ENCODE results near the gene ACOX3. TPM values are rescaled to one million over a fixed set of nuclear protein-coding genes. Genes with fewer than 3 reads are reported as not detected.

ACOX3 gene
- total and polyA plus RNA-seq, 9 of the 15 experiments (the other 6 are each of a cell fraction or from before 2014, with no cell fraction given) = 0.68 to 7.3 (median 3.7) TPM

- TF ChIP-seq, protein P1, sequence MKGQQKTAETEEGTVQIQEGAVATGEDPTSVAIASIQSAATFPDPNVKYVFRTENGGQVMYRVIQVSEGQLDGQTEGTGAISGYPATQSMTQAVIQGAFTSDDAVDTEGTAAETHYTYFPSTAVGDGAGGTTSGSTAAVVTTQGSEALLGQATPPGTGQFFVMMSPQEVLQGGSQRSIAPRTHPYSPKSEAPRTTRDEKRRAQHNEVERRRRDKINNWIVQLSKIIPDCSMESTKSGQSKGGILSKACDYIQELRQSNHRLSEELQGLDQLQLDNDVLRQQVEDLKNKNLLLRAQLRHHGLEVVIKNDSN (CRISPR knock-in tag; IDR thresholded peaks at IDR 0.05) = 0 out of 2 replicates have a peak, but pooled peaks have one; percentile 9
- TF ChIP-seq SAFB2 (IDR thresholded peaks at IDR 0.05; ENCODE audit: borderline replicate concordance, low read depth, low read length, severe bottlenecking) = no peak
- TF ChIP-seq PYGO2 (tag; IDR thresholded peaks at IDR 0.05) = no peak
- TF ChIP-seq, protein P2, sequence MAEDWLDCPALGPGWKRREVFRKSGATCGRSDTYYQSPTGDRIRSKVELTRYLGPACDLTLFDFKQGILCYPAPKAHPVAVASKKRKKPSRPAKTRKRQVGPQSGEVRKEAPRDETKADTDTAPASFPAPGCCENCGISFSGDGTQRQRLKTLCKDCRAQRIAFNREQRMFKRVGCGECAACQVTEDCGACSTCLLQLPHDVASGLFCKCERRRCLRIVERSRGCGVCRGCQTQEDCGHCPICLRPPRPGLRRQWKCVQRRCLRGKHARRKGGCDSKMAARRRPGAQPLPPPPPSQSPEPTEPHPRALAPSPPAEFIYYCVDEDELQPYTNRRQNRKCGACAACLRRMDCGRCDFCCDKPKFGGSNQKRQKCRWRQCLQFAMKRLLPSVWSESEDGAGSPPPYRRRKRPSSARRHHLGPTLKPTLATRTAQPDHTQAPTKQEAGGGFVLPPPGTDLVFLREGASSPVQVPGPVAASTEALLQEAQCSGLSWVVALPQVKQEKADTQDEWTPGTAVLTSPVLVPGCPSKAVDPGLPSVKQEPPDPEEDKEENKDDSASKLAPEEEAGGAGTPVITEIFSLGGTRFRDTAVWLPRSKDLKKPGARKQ (CRISPR knock-in tag; IDR thresholded peaks at IDR 0.05) = no peak
- TF ChIP-seq KDM4B (IDR thresholded peaks at IDR 0.05; ENCODE audit: borderline replicate concordance in 2 of 2, low read depth in 1 of 2) = no peak
- TF ChIP-seq SRSF7 (optimal IDR thresholded peaks at IDR 0.05; ENCODE audit: low read depth, low read length) = no peak
- TF ChIP-seq E2F6 (IDR thresholded peaks at IDR 0.05; ENCODE audit: borderline replicate concordance in 1 of 2, extremely low read depth in 1 of 2, insufficient read depth in 1 of 2, insufficient read length in 1 of 2, low read depth in 1 of 2, low read length in 1 of 2, poor library complexity in 1 of 2, severe bottlenecking in 1 of 2) = peak; percentile 6 to 24
- TF ChIP-seq, protein P3, sequence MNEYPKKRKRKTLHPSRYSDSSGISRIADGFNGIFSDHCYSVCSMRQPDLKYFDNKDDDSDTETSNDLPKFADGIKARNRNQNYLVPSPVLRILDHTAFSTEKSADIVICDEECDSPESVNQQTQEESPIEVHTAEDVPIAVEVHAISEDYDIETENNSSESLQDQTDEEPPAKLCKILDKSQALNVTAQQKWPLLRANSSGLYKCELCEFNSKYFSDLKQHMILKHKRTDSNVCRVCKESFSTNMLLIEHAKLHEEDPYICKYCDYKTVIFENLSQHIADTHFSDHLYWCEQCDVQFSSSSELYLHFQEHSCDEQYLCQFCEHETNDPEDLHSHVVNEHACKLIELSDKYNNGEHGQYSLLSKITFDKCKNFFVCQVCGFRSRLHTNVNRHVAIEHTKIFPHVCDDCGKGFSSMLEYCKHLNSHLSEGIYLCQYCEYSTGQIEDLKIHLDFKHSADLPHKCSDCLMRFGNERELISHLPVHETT (CRISPR knock-in tag; conservative IDR thresholded peaks at IDR 0.05 in 1 of 2, IDR thresholded peaks at IDR 0.05 in 1 of 2) = no peak
- TF ChIP-seq ZNF143 (CRISPR knock-in tag; IDR thresholded peaks at IDR 0.05) = 0 out of 2 replicates have a peak, but pooled peaks have one; percentile 23
- TF ChIP-seq KLF10 (CRISPR knock-in tag; IDR thresholded peaks at IDR 0.05) = no peak
- TF ChIP-seq ZC3H11A (IDR thresholded peaks at IDR 0.05; ENCODE audit: low read depth, low read length) = no peak
- TF ChIP-seq HMBOX1 (IDR thresholded peaks at IDR 0.05) = no peak
- TF ChIP-seq U2AF2 (optimal IDR thresholded peaks at IDR 0.05; ENCODE audit: low read depth, low read length) = no peak
- no peak for TF ChIP-seq MXI1 (IDR thresholded peaks at IDR 0.05; ENCODE audit: low read depth, low read length)
- TF ChIP-seq, protein P4, sequence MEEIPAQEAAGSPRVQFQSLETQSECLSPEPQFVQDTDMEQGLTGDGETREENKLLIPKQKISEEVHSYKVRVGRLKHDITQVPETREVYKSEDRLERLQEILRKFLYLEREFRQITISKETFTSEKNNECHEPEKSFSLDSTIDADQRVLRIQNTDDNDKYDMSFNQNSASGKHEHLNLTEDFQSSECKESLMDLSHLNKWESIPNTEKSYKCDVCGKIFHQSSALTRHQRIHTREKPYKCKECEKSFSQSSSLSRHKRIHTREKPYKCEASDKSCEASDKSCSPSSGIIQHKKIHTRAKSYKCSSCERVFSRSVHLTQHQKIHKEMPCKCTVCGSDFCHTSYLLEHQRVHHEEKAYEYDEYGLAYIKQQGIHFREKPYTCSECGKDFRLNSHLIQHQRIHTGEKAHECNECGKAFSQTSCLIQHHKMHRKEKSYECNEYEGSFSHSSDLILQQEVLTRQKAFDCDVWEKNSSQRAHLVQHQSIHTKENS (CRISPR knock-in tag; IDR thresholded peaks at IDR 0.05) = no peak
- TF ChIP-seq HEY1 (CRISPR knock-in tag; IDR thresholded peaks at IDR 0.05; ENCODE audit: borderline replicate concordance) = no peak
- no peak for TF ChIP-seq SREBF2 (CRISPR knock-in tag; IDR thresholded peaks at IDR 0.05)
Measured at GRCh38 chr4:8478801-8479744, 38.5 kb upstream of the ACOX3 start (continued).

Measured in K562 (cell line).